Measurements from ENCODE around the gene OBSCN.

DNA sequence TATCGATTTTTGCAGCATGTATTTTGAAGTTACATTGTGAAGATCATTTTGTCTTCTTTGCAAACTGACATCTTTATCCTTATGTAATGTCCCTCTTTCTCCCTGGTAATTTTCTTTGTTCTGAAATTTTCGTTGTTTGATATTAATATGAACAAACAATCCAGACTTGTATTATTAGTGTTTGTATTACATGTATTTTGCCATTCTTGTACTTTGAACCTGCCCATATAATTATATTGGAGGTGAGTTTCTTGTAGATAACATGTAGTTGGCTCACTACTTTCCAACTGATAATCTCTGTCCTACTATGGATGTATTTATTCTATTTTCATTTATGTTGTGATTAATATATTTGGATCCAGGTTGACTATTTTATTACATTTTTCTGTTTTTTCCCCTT lies 27.1 kb downstream of the OBSCN start:
- TF ChIP-seq, protein P1, sequence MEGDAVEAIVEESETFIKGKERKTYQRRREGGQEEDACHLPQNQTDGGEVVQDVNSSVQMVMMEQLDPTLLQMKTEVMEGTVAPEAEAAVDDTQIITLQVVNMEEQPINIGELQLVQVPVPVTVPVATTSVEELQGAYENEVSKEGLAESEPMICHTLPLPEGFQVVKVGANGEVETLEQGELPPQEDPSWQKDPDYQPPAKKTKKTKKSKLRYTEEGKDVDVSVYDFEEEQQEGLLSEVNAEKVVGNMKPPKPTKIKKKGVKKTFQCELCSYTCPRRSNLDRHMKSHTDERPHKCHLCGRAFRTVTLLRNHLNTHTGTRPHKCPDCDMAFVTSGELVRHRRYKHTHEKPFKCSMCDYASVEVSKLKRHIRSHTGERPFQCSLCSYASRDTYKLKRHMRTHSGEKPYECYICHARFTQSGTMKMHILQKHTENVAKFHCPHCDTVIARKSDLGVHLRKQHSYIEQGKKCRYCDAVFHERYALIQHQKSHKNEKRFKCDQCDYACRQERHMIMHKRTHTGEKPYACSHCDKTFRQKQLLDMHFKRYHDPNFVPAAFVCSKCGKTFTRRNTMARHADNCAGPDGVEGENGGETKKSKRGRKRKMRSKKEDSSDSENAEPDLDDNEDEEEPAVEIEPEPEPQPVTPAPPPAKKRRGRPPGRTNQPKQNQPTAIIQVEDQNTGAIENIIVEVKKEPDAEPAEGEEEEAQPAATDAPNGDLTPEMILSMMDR (IDR thresholded peaks at IDR 0.05), result no peak
- TF ChIP-seq POLR2AphosphoS5 (IDR thresholded peaks at IDR 0.05; ENCODE audit: low read depth, low read length) (no peak), TCF7L2 (IDR thresholded peaks at IDR 0.05; ENCODE audit: low read depth, low read length) (no peak)
